Osteocyte (in vitro differentiated cells): ENCODE results near the gene PTBP3. TPM values are rescaled to one million over a fixed set of nuclear protein-coding genes. Genes with fewer than 3 reads are reported as not detected.

Experiments
- DNase-seq: peaks from one replicate; pipeline ENCODE4 v3.0.0; 2021; ENCODE audit warnings: mixed read lengths; ENCODE audit not compliant: unreplicated experiment; ENCODE audit errors: extremely low spot score
- H3K27ac Mint-ChIP-seq: one replicate; pipeline ENCODE4 v1.8.0; 2021; ENCODE audit warnings: mild to moderate bottlenecking, mixed read lengths; ENCODE audit not compliant: unreplicated experiment
- H3K27me3 Mint-ChIP-seq: one replicate; pipeline ENCODE4 v1.8.0; 2021; ENCODE audit warnings: mixed read lengths; ENCODE audit not compliant: unreplicated experiment
- H3K36me3 Mint-ChIP-seq: one replicate; pipeline ENCODE4 v1.8.0; 2021; ENCODE audit warnings: mixed read lengths; ENCODE audit not compliant: unreplicated experiment
- H3K4me1 Mint-ChIP-seq: one replicate; pipeline ENCODE4 v1.8.0; 2021; ENCODE audit warnings: mixed read lengths; ENCODE audit not compliant: unreplicated experiment
- H3K4me3 Mint-ChIP-seq: one replicate; pipeline ENCODE4 v1.8.0; 2021; ENCODE audit warnings: mild to moderate bottlenecking, moderate library complexity, mixed read lengths; ENCODE audit not compliant: unreplicated experiment
- H3K9me3 Mint-ChIP-seq: one replicate; pipeline ENCODE4 v1.8.0; 2021; ENCODE audit warnings: mixed read lengths; ENCODE audit not compliant: unreplicated experiment
- total RNA-seq: library from RNA; stranded (reverse); gene quantifications from 2 replicates; pipeline ENCODE4 v1.2.1, GENCODE V29; 2021
- TF ChIP-seq, protein P1 (sequence below): fragments of 200-600 bp; sonication (generic); IDR thresholded peaks from 2 replicates; pipeline ENCODE4 v1.5.0; 2021; ENCODE audit warnings: antibody characterized with exemption, mild to moderate bottlenecking, moderate library complexity

The PTBP3 gene
- total RNA-seq, 1 donor from 2014 or later, result 47.6 TPM

DNA sequence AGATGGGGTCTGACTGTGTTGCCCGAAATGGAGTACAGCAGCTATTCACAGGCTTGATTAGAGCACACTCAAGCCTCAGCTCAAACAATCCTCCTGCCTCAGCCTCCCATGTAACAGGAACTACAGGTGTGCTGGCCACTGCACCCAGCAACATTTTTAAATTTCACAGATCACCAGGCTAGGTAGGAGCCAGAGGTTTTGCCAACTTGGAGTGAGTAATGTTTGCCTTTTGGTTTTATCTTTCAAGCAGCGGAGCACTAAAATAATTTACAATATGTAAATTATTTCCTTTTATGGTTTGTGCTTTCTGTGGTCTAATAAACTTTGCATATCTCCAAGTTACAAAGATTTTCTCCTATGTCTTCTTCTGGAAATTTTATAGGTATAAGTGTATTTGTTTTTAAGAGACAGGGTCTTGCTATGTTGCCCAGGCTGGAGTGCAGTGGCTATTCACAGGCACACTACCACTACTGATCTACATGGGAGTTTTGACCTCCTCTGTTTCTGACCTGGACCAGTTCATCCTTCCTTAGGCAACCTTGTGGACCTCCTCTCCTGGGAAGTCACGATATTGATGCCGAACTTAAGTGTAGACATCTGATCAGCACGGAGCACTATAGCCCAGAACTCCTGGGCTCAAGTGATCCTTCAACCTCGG is 91.1 kb downstream of the PTBP3 start:
- H3K4me3 Mint-ChIP-seq, result no peak overlapping the region

DNA sequence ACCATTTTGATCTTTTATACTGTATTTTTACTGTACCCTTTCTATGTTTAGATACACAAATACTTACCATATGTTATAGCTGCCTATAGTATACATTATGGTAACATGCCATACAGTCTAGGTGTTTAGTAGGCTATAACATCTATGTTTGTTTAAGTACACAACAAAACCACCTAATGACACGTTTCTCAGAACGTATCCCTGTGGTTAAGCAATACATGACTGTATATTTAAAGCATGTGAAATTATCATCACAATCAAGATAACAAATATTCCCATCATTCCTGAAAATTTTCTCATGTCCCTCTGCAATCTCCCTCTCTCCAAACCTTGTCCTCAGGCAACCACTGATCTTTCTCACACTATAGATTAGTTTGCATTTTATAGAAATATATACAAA is 91.9 kb downstream of the PTBP3 start:
- H3K36me3 Mint-ChIP-seq, result peaks cover 18% of the 10 kb centered on the region
- peaks cover 4% of the 10 kb centered on the region for H3K4me1 Mint-ChIP-seq
- H3K27ac Mint-ChIP-seq, result no peak overlapping the region
- H3K9me3 Mint-ChIP-seq, result no peaks in the 10 kb centered on the region
- no peak for DNase-seq
- no peak overlapping the region for H3K4me3 Mint-ChIP-seq
- TF ChIP-seq, protein P1, sequence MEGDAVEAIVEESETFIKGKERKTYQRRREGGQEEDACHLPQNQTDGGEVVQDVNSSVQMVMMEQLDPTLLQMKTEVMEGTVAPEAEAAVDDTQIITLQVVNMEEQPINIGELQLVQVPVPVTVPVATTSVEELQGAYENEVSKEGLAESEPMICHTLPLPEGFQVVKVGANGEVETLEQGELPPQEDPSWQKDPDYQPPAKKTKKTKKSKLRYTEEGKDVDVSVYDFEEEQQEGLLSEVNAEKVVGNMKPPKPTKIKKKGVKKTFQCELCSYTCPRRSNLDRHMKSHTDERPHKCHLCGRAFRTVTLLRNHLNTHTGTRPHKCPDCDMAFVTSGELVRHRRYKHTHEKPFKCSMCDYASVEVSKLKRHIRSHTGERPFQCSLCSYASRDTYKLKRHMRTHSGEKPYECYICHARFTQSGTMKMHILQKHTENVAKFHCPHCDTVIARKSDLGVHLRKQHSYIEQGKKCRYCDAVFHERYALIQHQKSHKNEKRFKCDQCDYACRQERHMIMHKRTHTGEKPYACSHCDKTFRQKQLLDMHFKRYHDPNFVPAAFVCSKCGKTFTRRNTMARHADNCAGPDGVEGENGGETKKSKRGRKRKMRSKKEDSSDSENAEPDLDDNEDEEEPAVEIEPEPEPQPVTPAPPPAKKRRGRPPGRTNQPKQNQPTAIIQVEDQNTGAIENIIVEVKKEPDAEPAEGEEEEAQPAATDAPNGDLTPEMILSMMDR, result no peak
- no peaks in the 10 kb centered on the region for H3K27me3 Mint-ChIP-seq

More for the DNA sequence above, 91.1 kb downstream of the PTBP3 start:
- no peaks in the 10 kb centered on the region for H3K27me3 Mint-ChIP-seq
- TF ChIP-seq, protein P1, result no peak
- peaks cover 21% of the 10 kb centered on the region for H3K36me3 Mint-ChIP-seq
- H3K9me3 Mint-ChIP-seq, result no peaks in the 10 kb centered on the region
- no peak for DNase-seq
- no peak overlapping the region for H3K27ac Mint-ChIP-seq
- peaks cover 4% of the 10 kb centered on the region for H3K4me1 Mint-ChIP-seq

DNA sequence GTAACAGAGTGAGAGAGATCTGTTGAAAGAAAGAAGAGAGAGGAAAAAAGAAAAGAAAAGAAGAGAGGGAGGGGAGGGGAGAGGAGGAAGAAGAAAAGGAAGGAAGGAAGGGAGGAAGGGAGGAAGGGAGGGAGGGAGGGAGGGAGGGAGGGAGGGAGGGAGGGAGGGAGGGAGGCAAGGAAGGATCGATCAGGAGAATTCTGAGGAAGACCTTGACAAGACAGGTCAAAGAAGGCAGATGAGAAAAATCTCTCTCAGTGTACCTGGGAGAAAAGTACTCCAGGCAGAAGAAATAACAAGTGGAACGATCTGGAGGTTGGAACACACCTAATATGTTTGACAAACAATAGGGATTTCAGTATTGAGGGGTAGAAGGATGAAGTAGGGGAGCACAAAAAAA is 93.7 kb downstream of the PTBP3 start:
- Mint-ChIP-seq H3K4me1 (peaks cover 4% of the 10 kb centered on the region), H3K27me3 (no peaks in the 10 kb centered on the region), H3K27ac (no peak overlapping the region), H3K4me3 (no peak overlapping the region), H3K9me3 (no peaks in the 10 kb centered on the region), H3K36me3 (peaks cover 13% of the 10 kb centered on the region)
- no peak for DNase-seq
- TF ChIP-seq, protein P1, result no peak

DNA sequence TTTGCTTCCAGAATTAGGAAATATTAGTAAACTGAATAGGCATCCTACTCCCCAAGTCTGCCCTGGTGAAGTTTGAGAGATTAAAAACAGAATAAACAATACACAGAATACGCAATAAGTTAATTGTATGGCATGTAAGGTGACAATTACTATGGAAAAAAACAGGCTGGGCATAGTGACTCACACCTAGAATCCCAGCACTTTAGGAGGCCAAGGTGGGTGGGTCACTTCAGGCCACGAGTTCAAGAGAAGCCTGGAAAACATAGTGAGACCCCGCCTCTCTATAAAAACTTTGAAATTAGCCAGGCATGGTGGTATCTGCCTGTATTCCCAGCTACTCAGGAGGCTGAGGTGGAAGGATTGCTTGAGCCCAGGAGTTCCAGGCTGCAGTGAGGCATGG is 94.1 kb downstream of the PTBP3 start:
- Mint-ChIP-seq H3K9me3 (no peaks in the 10 kb centered on the region), H3K4me3 (no peak overlapping the region), H3K27ac (no peak overlapping the region)

DNA sequence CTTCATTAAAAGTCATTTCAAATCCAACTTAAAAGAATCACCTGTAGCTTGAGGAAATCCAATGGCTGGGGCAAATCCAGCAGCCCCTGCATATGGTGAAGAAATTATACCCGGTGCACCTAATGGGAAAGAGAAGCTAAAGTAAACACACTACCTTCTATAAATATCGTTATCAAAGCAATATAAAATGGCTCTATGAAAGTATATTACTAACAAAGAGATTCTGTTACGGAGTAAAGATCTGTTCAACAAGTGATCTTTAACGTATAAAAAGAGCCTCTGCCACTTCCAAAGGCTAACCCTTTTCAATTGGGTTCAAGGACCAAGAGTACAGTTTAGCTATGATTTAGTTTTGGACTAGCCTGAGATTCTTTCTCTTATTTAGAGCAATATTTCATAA is 98.6 kb downstream of the PTBP3 start:
- H3K4me1 Mint-ChIP-seq, result peaks cover 11% of the 10 kb centered on the region
- H3K27ac Mint-ChIP-seq, result no peak overlapping the region
- no peaks in the 10 kb centered on the region for H3K27me3 Mint-ChIP-seq
- H3K9me3 Mint-ChIP-seq, result no peaks in the 10 kb centered on the region
- H3K4me3 Mint-ChIP-seq, result no peak overlapping the region
- peaks cover 19% of the 10 kb centered on the region for H3K36me3 Mint-ChIP-seq
- TF ChIP-seq, protein P1, result no peak
- no peak for DNase-seq

More for the DNA sequence above, 94.1 kb downstream of the PTBP3 start:
- Mint-ChIP-seq H3K36me3 (peaks cover 12% of the 10 kb centered on the region), H3K4me1 (peaks cover 5% of the 10 kb centered on the region), H3K27me3 (no peaks in the 10 kb centered on the region)
- DNase-seq, result no peak
- TF ChIP-seq, protein P1, result no peak
